HG02870 (cell line): ENCODE data around the gene ZDHHC14.

Experiments used
- ATAC-seq: cut with Tn5 transposase; IDR thresholded peaks from one replicate; pipeline ENCODE4 v1.9.1; 2021; ENCODE audit warnings: mild to moderate bottlenecking, moderate library complexity; ENCODE audit not compliant: unreplicated experiment

Gene ZDHHC14

GRCh38 chr6:157438611-157439111, 57.7 kb downstream of the ZDHHC14 start:
- ATAC-seq = no peak

- ATAC-seq = no peak
These were observed 59.2 kb downstream of the ZDHHC14 start for GRCh38 chr6:157440171-157440570.

- no peak for ATAC-seq
These were observed 61.3 kb downstream of the ZDHHC14 start for GRCh38 chr6:157442291-157442690.

GRCh38 chr6:157443066-157443800, 62.2 kb downstream of the ZDHHC14 start:
- no peak for ATAC-seq

GRCh38 chr6:157445277-157446009, 64.5 kb downstream of the ZDHHC14 start:
- no peak for ATAC-seq

- no peak for ATAC-seq
These were observed 66.7 kb downstream of the ZDHHC14 start for GRCh38 chr6:157447735-157448134.

- no peak for ATAC-seq
These were observed 68.6 kb downstream of the ZDHHC14 start for GRCh38 chr6:157449610-157450009.

GRCh38 chr6:157450931-157451742, 70.1 kb downstream of the ZDHHC14 start:
- no peak for ATAC-seq

- no peak for ATAC-seq
These were observed 71.1 kb downstream of the ZDHHC14 start for GRCh38 chr6:157452096-157452495.

GRCh38 chr6:157453131-157453530, 72.1 kb downstream of the ZDHHC14 start:
- ATAC-seq = no peak

GRCh38 chr6:157453978-157454377, 73.0 kb downstream of the ZDHHC14 start:
- no peak for ATAC-seq

- no peak for ATAC-seq
These were observed 74.0 kb downstream of the ZDHHC14 start for GRCh38 chr6:157454762-157455714.

- ATAC-seq = no peak
These were observed 74.9 kb downstream of the ZDHHC14 start for GRCh38 chr6:157455731-157456523.

- ATAC-seq = no peak
These were observed 75.5 kb downstream of the ZDHHC14 start for GRCh38 chr6:157456524-157456829.

- ATAC-seq = no peak
These were observed 76.8 kb downstream of the ZDHHC14 start for GRCh38 chr6:157457787-157458186.

- no peak for ATAC-seq
These were observed 78.3 kb downstream of the ZDHHC14 start for GRCh38 chr6:157459327-157459726.

GRCh38 chr6:157460182-157460999, 79.4 kb downstream of the ZDHHC14 start:
- no peak for ATAC-seq

GRCh38 chr6:157461000-157461915, 80.3 kb downstream of the ZDHHC14 start:
- ATAC-seq = peak; percentile 79
